GM12865 (cell line): ENCODE results near the gene PRLR.
"Not testable (repeated sequence)": the region's sequence is repeated elsewhere in the genome, so short reads cannot be mapped to it uniquely, and the experiment has no call there.

Source experiments
- DNase-seq: peaks from one replicate; pipeline ENCODE4 v3.0.0; 2010; ENCODE audit warnings: low read depth
- H3K4me3 ChIP-seq: 2 replicates; pipeline ENCODE4 v1.5.1; 2011; ENCODE audit warnings: mild to moderate bottlenecking, low read depth, low read length, control low read depth
- TF ChIP-seq, protein P1 (sequence below): IDR thresholded peaks from 2 replicates; pipeline ENCODE4 v1.5.1; 2011; ENCODE audit warnings: low read length, control low read depth, low read depth, inconsistent platforms; ENCODE audit not compliant: insufficient read depth; ENCODE audit errors: missing control alignments

The PRLR gene

DNA sequence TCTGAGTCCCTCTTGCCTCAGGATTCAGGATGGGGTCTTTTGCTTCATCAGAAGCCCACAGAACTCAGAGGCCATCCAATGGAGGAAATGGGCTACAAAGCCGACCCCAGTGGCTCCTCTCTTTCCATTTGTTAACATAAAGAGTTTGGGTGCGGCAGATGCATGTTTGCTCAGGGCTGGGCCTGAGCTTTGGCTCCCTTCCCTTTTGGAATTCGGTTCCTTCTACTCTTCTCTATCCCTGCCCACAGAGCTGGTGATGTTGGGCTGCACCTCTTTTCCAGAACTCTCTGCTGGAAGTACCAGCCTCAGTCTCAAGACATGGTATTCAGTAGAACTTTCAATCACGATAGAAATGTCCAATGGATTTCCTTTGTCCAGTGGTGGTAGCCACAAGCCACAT is 115.6 kb downstream of the PRLR start:
- H3K4me3 ChIP-seq, result no peak overlapping the region
- DNase-seq, result no peak
- TF ChIP-seq, protein P1, sequence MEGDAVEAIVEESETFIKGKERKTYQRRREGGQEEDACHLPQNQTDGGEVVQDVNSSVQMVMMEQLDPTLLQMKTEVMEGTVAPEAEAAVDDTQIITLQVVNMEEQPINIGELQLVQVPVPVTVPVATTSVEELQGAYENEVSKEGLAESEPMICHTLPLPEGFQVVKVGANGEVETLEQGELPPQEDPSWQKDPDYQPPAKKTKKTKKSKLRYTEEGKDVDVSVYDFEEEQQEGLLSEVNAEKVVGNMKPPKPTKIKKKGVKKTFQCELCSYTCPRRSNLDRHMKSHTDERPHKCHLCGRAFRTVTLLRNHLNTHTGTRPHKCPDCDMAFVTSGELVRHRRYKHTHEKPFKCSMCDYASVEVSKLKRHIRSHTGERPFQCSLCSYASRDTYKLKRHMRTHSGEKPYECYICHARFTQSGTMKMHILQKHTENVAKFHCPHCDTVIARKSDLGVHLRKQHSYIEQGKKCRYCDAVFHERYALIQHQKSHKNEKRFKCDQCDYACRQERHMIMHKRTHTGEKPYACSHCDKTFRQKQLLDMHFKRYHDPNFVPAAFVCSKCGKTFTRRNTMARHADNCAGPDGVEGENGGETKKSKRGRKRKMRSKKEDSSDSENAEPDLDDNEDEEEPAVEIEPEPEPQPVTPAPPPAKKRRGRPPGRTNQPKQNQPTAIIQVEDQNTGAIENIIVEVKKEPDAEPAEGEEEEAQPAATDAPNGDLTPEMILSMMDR, result no peak

DNA sequence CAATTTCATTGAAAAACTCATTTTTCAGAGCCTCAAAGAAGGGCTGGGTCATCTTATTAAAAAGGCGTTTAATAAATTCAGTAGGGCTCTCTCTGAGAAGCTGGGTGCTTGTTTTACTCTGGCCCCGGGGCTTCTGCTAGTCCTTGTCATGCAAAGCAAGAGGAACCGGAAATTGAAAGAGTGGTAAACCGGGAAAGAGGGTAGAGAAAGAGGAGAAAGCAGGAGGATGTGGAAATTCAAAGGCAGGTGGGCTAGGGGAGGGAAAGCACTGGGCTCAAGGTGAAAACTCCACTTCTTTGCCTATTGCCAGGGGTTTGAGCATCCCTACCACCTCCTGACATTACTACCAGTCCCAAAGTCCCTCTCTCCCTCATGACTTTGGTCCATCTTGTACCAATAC is 118.0 kb downstream of the PRLR start:
- no peak overlapping the region for H3K4me3 ChIP-seq
- TF ChIP-seq, protein P1, result no peak

DNA sequence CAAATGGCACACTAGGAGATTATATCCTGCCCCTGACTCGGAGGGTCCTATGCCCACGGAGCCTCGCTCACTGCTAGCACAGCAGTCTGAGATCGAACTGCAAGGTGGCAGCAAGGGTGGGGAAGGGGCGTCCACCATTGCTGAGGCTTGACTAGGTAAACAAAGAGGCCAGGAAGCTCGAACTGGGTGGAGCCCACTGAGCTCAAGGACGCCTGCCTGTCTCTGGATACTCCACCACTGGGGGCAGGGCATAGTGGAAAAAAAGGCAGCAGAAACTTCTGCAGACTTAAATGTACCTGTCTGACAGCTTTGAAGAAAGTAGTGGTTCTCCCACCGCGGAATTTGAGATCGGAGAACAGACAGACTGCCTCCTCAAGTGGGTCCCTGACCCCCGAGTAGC is 125.7 kb downstream of the PRLR start:
- not testable (repeated sequence) for DNase-seq, H3K4me3 ChIP-seq

More for the DNA sequence above, 118.0 kb downstream of the PRLR start:
- DNase-seq, result no peak

DNA sequence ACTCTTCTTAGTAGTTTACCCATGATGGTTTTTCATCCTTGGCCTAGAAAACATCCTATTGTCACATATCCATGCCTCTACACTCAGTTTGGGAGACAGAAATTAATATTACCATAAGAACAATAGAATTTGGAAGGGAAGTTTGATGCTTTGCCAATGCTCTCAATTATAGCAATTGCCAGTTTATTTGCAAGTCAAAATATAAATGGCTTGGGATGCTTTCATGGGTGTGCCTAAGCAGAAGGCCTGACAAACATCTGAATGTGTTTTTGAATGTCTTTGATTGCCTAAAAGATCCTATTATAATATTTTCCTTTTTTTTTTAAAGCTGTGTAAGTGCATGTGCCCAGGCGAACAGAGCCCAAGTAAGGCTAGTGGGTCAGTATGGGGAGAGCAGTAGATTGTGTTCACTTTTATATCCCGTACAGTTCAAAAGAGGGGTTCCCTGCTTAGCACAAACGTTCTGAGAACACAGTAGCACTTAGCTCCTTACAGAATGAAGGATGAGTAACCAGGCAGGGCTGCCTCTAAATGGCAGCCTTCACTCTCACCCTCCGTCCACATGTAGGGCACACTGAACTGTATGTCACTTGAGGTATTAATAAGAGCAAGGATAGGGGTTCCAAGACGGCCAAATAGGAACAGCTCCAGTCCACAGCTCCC is 126.5 kb downstream of the PRLR start:
- TF ChIP-seq, protein P1, result no peak
- no peak for DNase-seq
- H3K4me3 ChIP-seq, result no peak overlapping the region

DNA sequence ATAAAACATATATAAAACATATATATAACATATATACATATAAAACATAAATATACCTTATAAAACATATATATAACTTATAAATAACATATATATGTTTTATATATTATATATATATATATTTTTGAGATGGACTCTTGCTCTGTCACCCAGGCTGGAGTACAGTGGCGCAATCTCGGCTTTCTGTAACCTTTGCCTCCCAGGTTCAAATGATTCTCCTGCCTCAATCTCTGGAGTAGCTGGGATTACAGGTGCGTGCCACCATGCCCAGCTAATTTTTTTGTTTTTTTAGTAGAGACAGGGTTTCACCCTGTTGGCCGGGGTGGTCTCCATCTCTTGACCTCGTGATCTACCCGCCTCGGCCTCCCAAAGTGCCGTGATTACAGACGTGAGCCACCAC is 128.6 kb downstream of the PRLR start:
- not testable (repeated sequence) for DNase-seq, H3K4me3 ChIP-seq

DNA sequence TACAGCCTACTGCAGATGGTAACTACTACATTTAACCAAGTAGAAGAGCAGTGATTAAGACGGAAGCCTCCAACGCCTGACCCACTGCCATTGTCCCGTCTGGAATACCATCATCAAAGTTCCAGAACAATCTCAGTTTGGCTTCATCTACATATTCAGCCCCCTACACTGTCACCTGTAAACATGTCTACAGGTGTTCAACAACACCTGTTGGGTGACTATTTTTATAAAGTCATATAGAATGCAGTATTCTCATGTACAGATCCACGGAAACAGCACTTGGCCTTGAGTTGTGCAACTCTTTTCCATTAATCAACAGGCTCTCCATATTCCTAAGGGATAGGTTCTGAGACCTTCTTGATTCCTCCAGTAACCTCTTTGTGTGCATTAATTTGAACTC is 129.3 kb downstream of the PRLR start:
- TF ChIP-seq, protein P1, result no peak
- no peak overlapping the region for H3K4me3 ChIP-seq
- no peak for DNase-seq

DNA sequence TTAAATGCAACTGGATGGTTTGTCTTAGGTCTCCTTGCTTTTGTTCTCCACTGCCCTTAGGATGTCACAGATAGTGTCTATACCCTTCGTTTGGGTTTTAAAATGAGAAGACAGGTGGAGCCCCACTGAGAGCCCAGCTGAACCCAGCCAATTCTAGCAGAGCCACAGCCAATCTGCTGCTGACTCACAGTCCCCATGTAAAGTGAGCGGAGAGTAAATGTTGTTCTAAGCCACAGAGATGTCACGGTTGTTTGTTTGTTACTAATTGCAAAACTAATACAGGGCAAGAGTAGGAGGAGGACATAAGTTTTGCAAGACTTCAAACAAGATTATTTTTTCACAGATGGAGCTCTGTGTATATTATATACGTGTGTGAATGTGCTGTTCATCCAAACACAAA is 132.1 kb downstream of the PRLR start:
- H3K4me3 ChIP-seq, result no peak overlapping the region
- DNase-seq, result no peak
- TF ChIP-seq, protein P1, result no peak

DNA sequence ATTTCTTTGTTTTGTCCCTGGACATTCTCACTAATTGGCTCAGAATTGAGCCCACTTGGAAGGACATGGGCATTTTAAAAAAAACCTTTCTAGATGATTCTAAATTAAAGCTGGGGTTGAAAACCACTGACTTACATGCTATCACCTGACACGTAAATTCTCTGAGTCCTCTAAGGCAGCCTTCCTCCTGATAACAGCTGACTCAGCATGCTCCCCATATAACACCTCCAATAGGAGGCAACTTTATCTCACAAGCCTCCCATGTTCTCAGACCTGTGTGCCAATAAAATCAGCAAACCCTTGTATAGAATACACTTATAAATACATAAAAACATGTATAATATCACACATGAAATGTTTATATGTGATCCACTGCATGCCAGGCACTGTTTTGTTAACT is 133.4 kb downstream of the PRLR start:
- DNase-seq, result no peak
- TF ChIP-seq, protein P1, result no peak
- no peak overlapping the region for H3K4me3 ChIP-seq
